Bronchus fibroblast of lung (primary cell): ENCODE data around the gene PRELID2. TPM values are rescaled to one million over a fixed set of nuclear protein-coding genes. Genes with fewer than 3 reads are reported as not detected.

Source experiments
- total RNA-seq: library from RNA; depleted of rRNA; stranded (reverse); fragments of >200 nt; gene quantifications from 2 replicates; pipeline ENCODE4 v1.2.3, GENCODE V29; 2015

Gene PRELID2
- total RNA-seq, result 10.9 and 11.9 TPM in 2 replicates

GRCh38 chr5:145834917-145835847 is at the start of gene PRELID2:
Gene PRELID2, minus strand, starts transcription at chr5:145835342. Its CDS starts 91 bp downstream, at chr5:145835251.

GRCh38 chr5:145872914-145873313 is 37.8 kb upstream of the PRELID2 start, which contains the start of gene GRXCR2:
Gene GRXCR2, minus strand, starts transcription at chr5:145873014. Its CDS starts 46 bp downstream, at chr5:145872968.

Other genes with a start within 250 kb of the PRELID2 start
- gene GRXCR2, start 37.7 kb upstream of the PRELID2 start, total RNA-seq, result not detected in 2 replicates
- gene SH3RF2, start 101.2 kb upstream of the PRELID2 start, total RNA-seq, result 1.0 and 1.5 TPM in 2 replicates